ENCODE data around the gene TGFA. TPM values are rescaled to one million over a fixed set of nuclear protein-coding genes. Genes with fewer than 3 reads are reported as not detected.

Gene TGFA
- 8.1 and 9.3 TPM in 2 replicates for total RNA-seq (2014; rRNA removed; shearing (Covaris generic))

- peak; percentile 84 for DNase-seq (ENCODE audit: low read depth)
Observed at GRCh38 chr2:70553584-70554337, at the start of gene TGFA. TGFA (minus strand) TSS chr2:70553826; CDS start chr2:70553767, 59 bp downstream.

GRCh38 chr2:70603066-70603465, 49.4 kb upstream of the TGFA start:
- DNase-seq (ENCODE audit: low read depth): no peak

- no peak for DNase-seq (ENCODE audit: low read depth)
Observed at GRCh38 chr2:70598197-70598596, 44.6 kb upstream of the TGFA start.

- DNase-seq (ENCODE audit: low read depth): peak; percentile 97
Observed at GRCh38 chr2:70596739-70597138, 43.1 kb upstream of the TGFA start.

- peak; percentile 93 for DNase-seq (ENCODE audit: low read depth)
Observed at GRCh38 chr2:70596293-70596692, 42.7 kb upstream of the TGFA start.

GRCh38 chr2:70583091-70583490, 29.5 kb upstream of the TGFA start:
- no peak for DNase-seq (ENCODE audit: low read depth)

- DNase-seq (ENCODE audit: low read depth): no peak
Observed at GRCh38 chr2:70580352-70580751, 26.7 kb upstream of the TGFA start.

- no peak for DNase-seq (ENCODE audit: low read depth)
Observed at GRCh38 chr2:70574618-70575017, 21.0 kb upstream of the TGFA start.

- DNase-seq (ENCODE audit: low read depth): no peak
Observed at GRCh38 chr2:70574109-70574508, 20.5 kb upstream of the TGFA start.

- peak; percentile 79 for DNase-seq (ENCODE audit: low read depth)
Observed at GRCh38 chr2:70570041-70570661, 16.5 kb upstream of the TGFA start.

GRCh38 chr2:70569559-70569958, 15.9 kb upstream of the TGFA start:
- DNase-seq (ENCODE audit: low read depth): peak; percentile 71

- no peak for DNase-seq (ENCODE audit: low read depth)
Observed at GRCh38 chr2:70566906-70567305, 13.3 kb upstream of the TGFA start.

GRCh38 chr2:70566464-70566863, 12.8 kb upstream of the TGFA start:
- no peak for DNase-seq (ENCODE audit: low read depth)

GRCh38 chr2:70565039-70565731, 11.6 kb upstream of the TGFA start:
- no peak for DNase-seq (ENCODE audit: low read depth)

- peak; percentile 34 for DNase-seq (ENCODE audit: low read depth)
Observed at GRCh38 chr2:70561893-70562292, 8.3 kb upstream of the TGFA start.

- DNase-seq (ENCODE audit: low read depth): no peak
Observed at GRCh38 chr2:70560442-70560841, 6.8 kb upstream of the TGFA start.

GRCh38 chr2:70560040-70560439, 6.4 kb upstream of the TGFA start:
- DNase-seq (ENCODE audit: low read depth): no peak

- no peak for DNase-seq (ENCODE audit: low read depth)
Observed at GRCh38 chr2:70558195-70558808, 4.7 kb upstream of the TGFA start.

GRCh38 chr2:70557171-70557838, 3.7 kb upstream of the TGFA start:
- DNase-seq (ENCODE audit: low read depth): no peak

- DNase-seq (ENCODE audit: low read depth): no peak
Observed at GRCh38 chr2:70556608-70557007, 3.0 kb upstream of the TGFA start.

GRCh38 chr2:70554338-70554892, 789 bp upstream of the TGFA start:
- DNase-seq (ENCODE audit: low read depth): no peak

- peak; percentile 43 for DNase-seq (ENCODE audit: low read depth)
Observed at GRCh38 chr2:70553334-70553583, 367 bp downstream of the TGFA start.

All from M059J (cell line).